SK-N-MC (cell line): Measurements from ENCODE around the gene MOK.
"Not testable (repeated sequence)": the region's sequence is repeated elsewhere in the genome, so short reads cannot be mapped to it uniquely, and the experiment has no call there.

ENCODE experiments used
- DNase-seq: peaks from one replicate; pipeline ENCODE4 v3.0.0-alpha.2; 2011; ENCODE audit warnings: low read depth, low spot score
- H3K27ac ChIP-seq: fragments of 200-600 bp; sonication (generic); 2 replicates; pipeline ENCODE4 v1.5.1; 2016; ENCODE audit warnings: mixed run types
- H3K36me3 ChIP-seq: fragments of 200-600 bp; sonication (generic); 2 replicates; pipeline ENCODE4 v1.6.1; 2017; ENCODE audit warnings: antibody characterized with exemption, low read length, mixed read lengths; ENCODE audit not compliant: insufficient read depth
- H3K4me3 ChIP-seq: fragments of 200-600 bp; sonication (generic); 2 replicates; pipeline ENCODE4 v1.5.1; 2016
- H3K9ac ChIP-seq: fragments of 200-600 bp; sonication (generic); 2 replicates; pipeline ENCODE4 v1.8.0; 2017; ENCODE audit warnings: mixed run types, mixed read lengths; ENCODE audit not compliant: insufficient read length
- H3K9me3 ChIP-seq: fragments of 200-600 bp; sonication (generic); 2 replicates; pipeline ENCODE4 v1.6.1; 2017; ENCODE audit warnings: low read depth, mild to moderate bottlenecking, antibody characterized with exemption, low read length, moderate library complexity, mixed read lengths
- EZH2 ChIP-seq: fragments of 200-600 bp; sonication (generic); IDR thresholded peaks from one replicate; pipeline ENCODE4 v1.6.1; 2017; ENCODE audit warnings: antibody characterized with exemption
- FOXP2 ChIP-seq: optimal IDR thresholded peaks from 2 replicates; pipeline ENCODE3; 2011; ENCODE audit warnings: mild to moderate bottlenecking, moderate library complexity; ENCODE audit not compliant: insufficient read depth; ENCODE audit errors: extremely low read length, control extremely low read depth
- POLR2AphosphoS5 ChIP-seq: IDR thresholded peaks from 2 replicates; pipeline ENCODE4 v1.6.1; 2012; ENCODE audit warnings: mild to moderate bottlenecking, low read depth, low read length, borderline replicate concordance

Gene MOK

GRCh38 chr14:102249041-102249440 is 55.9 kb downstream of the MOK start:
- TF ChIP-seq POLR2AphosphoS5 (no peak), EZH2 (no peak), FOXP2 (no peak)
- no peak for DNase-seq
- Histone ChIP-seq H3K27ac (no peak overlapping the region), H3K36me3 (no peaks in the 10 kb centered on the region), H3K9me3 (no peaks in the 10 kb centered on the region), H3K9ac (no peak overlapping the region), H3K4me3 (no peak overlapping the region)

- TF ChIP-seq EZH2 (no peak), FOXP2 (no peak), POLR2AphosphoS5 (no peak)
- Histone ChIP-seq H3K9ac (no peak overlapping the region), H3K4me3 (no peak overlapping the region), H3K27ac (no peak overlapping the region), H3K9me3 (no peaks in the 10 kb centered on the region), H3K36me3 (no peaks in the 10 kb centered on the region)
- DNase-seq, result no peak
These were observed 56.8 kb downstream of the MOK start for GRCh38 chr14:102248121-102248520.

GRCh38 chr14:102246071-102246470 is 58.9 kb downstream of the MOK start:
- Histone ChIP-seq H3K9ac (no peak overlapping the region), H3K4me3 (no peak overlapping the region), H3K27ac (no peak overlapping the region), H3K9me3 (no peaks in the 10 kb centered on the region), H3K36me3 (no peaks in the 10 kb centered on the region)
- DNase-seq, result no peak
- TF ChIP-seq EZH2 (no peak), FOXP2 (no peak), POLR2AphosphoS5 (no peak)

GRCh38 chr14:102243795-102244194 is 61.2 kb downstream of the MOK start:
- not testable (repeated sequence) for H3K9me3 ChIP-seq, DNase-seq

GRCh38 chr14:102241147-102241546 is 63.8 kb downstream of the MOK start:
- H3K27ac ChIP-seq, result no peak overlapping the region
- H3K4me3 ChIP-seq, result no peak overlapping the region
- H3K9ac ChIP-seq, result no peak overlapping the region
- no peak for TF ChIP-seq EZH2
- TF ChIP-seq POLR2AphosphoS5, result no peak
- no peak for TF ChIP-seq FOXP2
- no peaks in the 10 kb centered on the region for H3K9me3 ChIP-seq
- H3K36me3 ChIP-seq, result no peaks in the 10 kb centered on the region
- DNase-seq, result no peak

More at GRCh38 chr14:102243795-102244194, 61.2 kb downstream of the MOK start:
- not testable (repeated sequence) for H3K4me3 ChIP-seq, H3K27ac ChIP-seq, H3K36me3 ChIP-seq, H3K9ac ChIP-seq

GRCh38 chr14:102240481-102240880 is 64.5 kb downstream of the MOK start:
- DNase-seq, H3K36me3 ChIP-seq, H3K9ac ChIP-seq: not testable (repeated sequence)

GRCh38 chr14:102239231-102239630 is 65.7 kb downstream of the MOK start:
- TF ChIP-seq EZH2 (no peak), FOXP2 (no peak), POLR2AphosphoS5 (no peak)
- no peak for DNase-seq
- Histone ChIP-seq H3K9me3 (no peaks in the 10 kb centered on the region), H3K27ac (no peak overlapping the region), H3K9ac (no peak overlapping the region), H3K4me3 (no peak overlapping the region), H3K36me3 (no peaks in the 10 kb centered on the region)

More at GRCh38 chr14:102240481-102240880, 64.5 kb downstream of the MOK start:
- not testable (repeated sequence) for H3K9me3 ChIP-seq, H3K4me3 ChIP-seq, H3K27ac ChIP-seq

- TF ChIP-seq FOXP2 (no peak), POLR2AphosphoS5 (no peak), EZH2 (no peak)
These were observed 66.2 kb downstream of the MOK start for GRCh38 chr14:102238766-102239165.

GRCh38 chr14:102238131-102238530 is 66.8 kb downstream of the MOK start:
- DNase-seq, result no peak
- H3K4me3 ChIP-seq, result no peak overlapping the region
- TF ChIP-seq FOXP2, result no peak
- TF ChIP-seq EZH2, result no peak
- no peak for TF ChIP-seq POLR2AphosphoS5
- H3K27ac ChIP-seq, result no peak overlapping the region
- H3K9me3 ChIP-seq, result no peaks in the 10 kb centered on the region
- H3K36me3 ChIP-seq, result no peaks in the 10 kb centered on the region
- no peak overlapping the region for H3K9ac ChIP-seq

More at GRCh38 chr14:102238766-102239165, 66.2 kb downstream of the MOK start:
- H3K4me3 ChIP-seq, result no peak overlapping the region
- H3K9me3 ChIP-seq, result no peaks in the 10 kb centered on the region
- no peak for DNase-seq
- H3K27ac ChIP-seq, result no peak overlapping the region
- H3K36me3 ChIP-seq, result no peaks in the 10 kb centered on the region
- no peak overlapping the region for H3K9ac ChIP-seq

- H3K27ac ChIP-seq, result no peak overlapping the region
- no peak overlapping the region for H3K9ac ChIP-seq
- no peak for DNase-seq
- no peak for TF ChIP-seq FOXP2
- TF ChIP-seq EZH2, result no peak
- TF ChIP-seq POLR2AphosphoS5, result no peak
- no peaks in the 10 kb centered on the region for H3K36me3 ChIP-seq
- no peak overlapping the region for H3K4me3 ChIP-seq
- H3K9me3 ChIP-seq, result no peaks in the 10 kb centered on the region
These were observed 68.9 kb downstream of the MOK start for GRCh38 chr14:102236026-102236425.
